ENCODE results near the gene NIPAL3.

- TF ChIP-seq EZH2phosphoT487 (IDR thresholded peaks at IDR 0.05; ENCODE audit: insufficient read depth, low read depth): no peak
- no peak for TF ChIP-seq EZH2 (IDR thresholded peaks at IDR 0.05; ENCODE audit: insufficient read depth, poor library complexity, severe bottlenecking)
Measured at GRCh38 chr1:24418898-24419628, 3.5 kb downstream of the NIPAL3 start.

Data from GM23248 (cell line).